WERI-Rb-1 (cell line): ENCODE data around the gene FAM53A.
"Not testable (repeated sequence)": the region's sequence is repeated elsewhere in the genome, so short reads cannot be mapped to it uniquely, and the experiment has no call there.

Source experiments
- DNase-seq: peaks from one replicate; pipeline ENCODE4 v3.0.0-alpha.2; 2020
- H3K27ac ChIP-seq: fragments of 250-450 bp; sonication (Bioruptor Pico); 2 replicates; pipeline ENCODE4 v1.5.1; 2020; ENCODE audit warnings: mild to moderate bottlenecking, moderate library complexity
- H3K27me3 ChIP-seq: fragments of 250-450 bp; sonication (Bioruptor Pico); 2 replicates; pipeline ENCODE4 v1.5.1; 2021; ENCODE audit warnings: mild to moderate bottlenecking, low read depth, moderate library complexity; ENCODE audit not compliant: insufficient read depth, severe bottlenecking
- H3K36me3 ChIP-seq: fragments of 250-450 bp; sonication (Bioruptor Pico); 2 replicates; pipeline ENCODE4 v1.5.1; 2020; ENCODE audit warnings: mild to moderate bottlenecking, moderate library complexity
- H3K4me3 ChIP-seq: 2 replicates; pipeline ENCODE4 v1.5.1; 2011; ENCODE audit warnings: low read depth, mild to moderate bottlenecking, control low read depth, low read length
- H3K9me3 ChIP-seq: fragments of 250-450 bp; sonication (Bioruptor Pico); 2 replicates; pipeline ENCODE4 v1.5.1; 2021; ENCODE audit warnings: mild to moderate bottlenecking, moderate library complexity; ENCODE audit not compliant: severe bottlenecking
- TF ChIP-seq, protein P1 (sequence below): IDR thresholded peaks from 2 replicates; pipeline ENCODE4 v1.5.1; 2011; ENCODE audit warnings: low read depth, mild to moderate bottlenecking, control low read depth, inconsistent platforms, low read length

Gene FAM53A

DNA sequence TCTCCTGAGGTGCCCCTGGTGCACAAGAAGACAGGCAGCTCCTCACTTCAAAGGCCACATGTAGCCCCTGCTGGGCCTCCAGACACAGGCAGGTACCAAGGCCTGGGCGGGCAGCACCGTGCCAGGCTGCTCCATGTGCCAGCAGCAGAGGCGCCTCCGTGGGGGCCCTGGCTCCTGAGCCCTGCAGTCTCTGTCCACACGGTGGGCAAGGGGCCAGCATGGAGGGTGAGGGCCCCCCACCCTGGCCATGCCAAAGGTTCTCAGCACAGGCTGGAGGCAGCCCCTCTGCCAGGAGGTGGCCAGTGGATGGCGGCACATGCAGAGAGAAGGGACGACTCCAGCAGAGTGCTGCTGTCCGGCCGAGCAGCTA, 72.6 kb downstream of the FAM53A start:
- Histone ChIP-seq H3K27me3 (no peaks in the 10 kb centered on the region), H3K27ac (no peak overlapping the region; the same call in 1 of the 2 replicates), H3K36me3 (no peaks in the 10 kb centered on the region), H3K4me3 (no peak overlapping the region), H3K9me3 (no peaks in the 10 kb centered on the region)
- TF ChIP-seq, protein P1, sequence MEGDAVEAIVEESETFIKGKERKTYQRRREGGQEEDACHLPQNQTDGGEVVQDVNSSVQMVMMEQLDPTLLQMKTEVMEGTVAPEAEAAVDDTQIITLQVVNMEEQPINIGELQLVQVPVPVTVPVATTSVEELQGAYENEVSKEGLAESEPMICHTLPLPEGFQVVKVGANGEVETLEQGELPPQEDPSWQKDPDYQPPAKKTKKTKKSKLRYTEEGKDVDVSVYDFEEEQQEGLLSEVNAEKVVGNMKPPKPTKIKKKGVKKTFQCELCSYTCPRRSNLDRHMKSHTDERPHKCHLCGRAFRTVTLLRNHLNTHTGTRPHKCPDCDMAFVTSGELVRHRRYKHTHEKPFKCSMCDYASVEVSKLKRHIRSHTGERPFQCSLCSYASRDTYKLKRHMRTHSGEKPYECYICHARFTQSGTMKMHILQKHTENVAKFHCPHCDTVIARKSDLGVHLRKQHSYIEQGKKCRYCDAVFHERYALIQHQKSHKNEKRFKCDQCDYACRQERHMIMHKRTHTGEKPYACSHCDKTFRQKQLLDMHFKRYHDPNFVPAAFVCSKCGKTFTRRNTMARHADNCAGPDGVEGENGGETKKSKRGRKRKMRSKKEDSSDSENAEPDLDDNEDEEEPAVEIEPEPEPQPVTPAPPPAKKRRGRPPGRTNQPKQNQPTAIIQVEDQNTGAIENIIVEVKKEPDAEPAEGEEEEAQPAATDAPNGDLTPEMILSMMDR = no peak
- no peak for DNase-seq

DNA sequence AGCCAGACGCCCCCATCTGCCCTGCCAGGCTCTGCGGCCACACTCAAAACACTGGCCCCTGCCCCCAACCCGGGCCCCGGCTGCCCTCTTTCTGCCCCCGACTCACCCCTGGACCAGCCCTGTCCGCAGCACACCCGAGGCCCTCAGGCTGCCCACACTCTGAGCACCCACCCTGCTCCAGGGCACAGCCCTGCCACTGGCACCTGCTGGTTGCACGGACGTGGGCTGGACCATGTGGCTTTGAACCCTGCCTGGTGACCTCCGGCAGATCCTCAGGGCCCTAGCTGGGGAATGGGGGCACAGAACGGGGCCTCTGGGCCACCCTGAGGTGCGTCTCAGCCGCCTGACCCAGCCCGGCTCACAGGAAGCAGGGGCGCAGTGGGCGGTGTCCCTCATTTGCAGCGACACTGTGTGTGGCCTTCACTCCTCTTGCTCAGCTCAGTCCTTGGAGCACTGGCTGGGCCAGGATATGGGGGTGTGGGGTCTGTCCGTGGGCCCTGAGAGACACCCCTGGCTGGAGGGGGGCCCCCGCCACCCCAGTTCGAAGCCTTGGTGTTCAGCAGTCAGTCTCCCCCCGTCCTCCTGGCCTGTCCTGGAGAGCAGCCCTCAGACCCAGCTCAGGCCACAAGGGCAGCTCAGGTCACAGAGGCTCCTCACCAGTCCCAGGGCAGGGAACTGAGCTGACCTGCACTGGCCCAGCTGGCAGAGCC, 73.2 kb downstream of the FAM53A start:
- TF ChIP-seq, protein P1 = no peak
- Histone ChIP-seq H3K4me3 (no peak overlapping the region), H3K27ac (peak overlapping the region; percentile 14; the same call in 1 of the 2 replicates), H3K27me3 (no peaks in the 10 kb centered on the region), H3K9me3 (no peaks in the 10 kb centered on the region), H3K36me3 (no peaks in the 10 kb centered on the region)
- DNase-seq = peak; percentile 66

DNA sequence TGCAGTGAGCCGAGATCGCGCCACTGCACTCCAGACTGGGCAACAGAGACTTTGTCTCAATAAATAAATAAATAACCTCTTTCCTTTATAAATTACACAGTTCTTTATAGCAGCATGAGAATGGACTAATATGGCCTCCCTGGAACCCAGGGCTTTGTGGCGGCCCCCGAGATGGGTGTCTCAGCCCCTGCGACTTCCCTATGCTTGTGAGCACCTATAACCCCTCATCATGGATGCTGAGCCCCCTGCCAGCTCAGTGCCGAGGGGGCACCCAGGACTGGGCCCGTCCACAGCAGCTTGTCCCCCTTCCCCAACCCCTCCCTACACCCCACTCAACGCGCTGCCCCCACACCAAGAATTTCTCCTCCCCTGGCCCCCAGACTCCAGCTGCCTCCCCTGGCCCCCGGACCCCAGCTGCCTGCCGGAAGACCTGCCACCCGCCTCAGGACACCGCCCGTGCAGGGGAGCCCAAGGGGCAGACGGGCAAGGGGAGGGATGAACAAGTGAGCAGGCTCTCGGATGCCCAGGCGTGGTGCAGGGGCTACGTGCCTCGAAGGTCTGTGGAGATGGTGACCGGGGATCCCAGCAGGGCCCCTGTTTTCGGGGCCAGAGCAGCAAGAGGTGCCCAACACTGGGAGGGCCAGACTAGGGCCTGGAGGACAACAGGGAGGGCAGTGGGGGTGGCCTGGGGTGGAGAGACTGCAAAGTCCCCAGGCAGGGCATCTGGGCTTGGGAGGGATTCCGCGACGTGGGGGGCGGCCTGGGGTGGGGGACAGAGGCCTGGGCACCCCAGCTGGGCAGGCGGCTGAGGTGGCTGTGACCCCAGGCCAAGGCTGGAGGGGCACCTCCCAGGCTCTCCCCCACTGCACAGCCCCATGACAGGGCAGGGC, 74.0 kb downstream of the FAM53A start:
- TF ChIP-seq, protein P1 = no peak
- no peaks in the 10 kb centered on the region for H3K27me3 ChIP-seq
- no peak overlapping the region for H3K4me3 ChIP-seq
- no peaks in the 10 kb centered on the region for H3K36me3 ChIP-seq
- peak overlapping the region; percentile 40 for H3K27ac ChIP-seq
- H3K9me3 ChIP-seq = no peaks in the 10 kb centered on the region
- DNase-seq = no peak

DNA sequence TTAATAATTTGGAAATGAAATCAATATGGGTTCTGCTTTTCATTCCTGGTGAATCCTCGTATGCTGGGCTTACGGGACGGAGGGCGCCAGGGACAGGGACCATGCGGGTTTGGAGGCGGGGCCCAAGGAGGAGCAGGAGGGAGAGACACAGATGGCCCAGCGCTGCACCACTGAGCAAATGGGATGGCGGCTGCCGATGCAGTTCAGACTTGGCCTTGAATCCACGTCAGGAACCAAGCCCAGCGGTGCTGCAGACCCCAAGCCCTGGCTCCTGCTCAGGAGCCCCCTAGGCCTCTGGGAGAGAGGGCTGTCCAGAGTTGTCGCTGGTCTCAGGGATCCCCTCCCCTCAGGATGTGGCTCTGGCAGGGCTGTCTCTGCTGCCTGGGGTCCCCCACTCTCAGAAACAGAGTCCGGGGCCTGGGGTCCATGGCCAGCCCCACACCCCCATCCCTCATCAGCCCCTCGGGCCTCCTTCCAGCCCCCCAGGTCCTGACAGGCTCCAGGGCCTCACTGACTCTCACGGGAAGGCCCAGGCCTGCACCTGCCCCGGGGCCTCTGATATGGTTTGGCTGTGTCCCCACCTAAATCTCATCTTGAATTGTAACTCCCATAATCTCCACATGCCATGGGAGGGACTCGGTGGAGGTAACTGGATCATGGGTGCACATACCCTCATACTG, 75.2 kb downstream of the FAM53A start:
- Histone ChIP-seq H3K27me3 (no peaks in the 10 kb centered on the region), H3K9me3 (no peaks in the 10 kb centered on the region), H3K36me3 (no peaks in the 10 kb centered on the region), H3K4me3 (no peak overlapping the region), H3K27ac (peak overlapping the region; percentile 40)
- peak; percentile 73 for DNase-seq
- TF ChIP-seq, protein P1 = no peak

DNA sequence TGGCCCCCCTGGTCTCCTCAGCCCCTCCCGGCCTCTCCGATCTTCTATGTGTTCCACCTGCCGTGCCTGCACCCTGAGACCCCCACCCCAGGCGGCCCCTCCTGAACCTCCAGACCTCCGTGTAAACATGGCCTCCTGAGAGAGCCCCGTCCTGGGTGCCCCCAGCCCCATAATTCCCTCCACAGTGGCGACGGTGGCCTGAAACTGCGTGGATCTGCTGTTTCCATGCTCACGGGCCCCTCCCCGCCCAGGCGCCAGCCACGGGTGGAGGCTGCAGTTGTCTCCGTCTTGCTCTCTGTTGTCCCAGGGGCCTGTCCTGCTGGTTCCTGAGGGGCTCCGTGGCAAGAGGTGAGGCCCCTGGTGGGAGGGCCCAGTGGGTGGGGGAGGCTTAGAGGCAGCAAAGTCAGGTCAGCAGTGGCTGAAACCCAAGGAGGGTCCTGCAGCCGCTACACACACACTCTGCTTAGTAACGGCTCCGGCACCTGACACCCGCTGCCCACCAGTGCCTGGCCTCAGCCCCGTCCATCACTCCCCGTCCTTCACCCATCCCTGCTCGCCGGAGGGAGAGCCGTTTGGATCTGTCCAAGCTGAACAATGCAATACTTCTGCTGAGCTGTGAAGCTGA, 75.8 kb downstream of the FAM53A start:
- no peaks in the 10 kb centered on the region for H3K9me3 ChIP-seq
- TF ChIP-seq, protein P1 = no peak
- peak overlapping the region; percentile 40 for H3K27ac ChIP-seq
- no peaks in the 10 kb centered on the region for H3K36me3 ChIP-seq
- H3K27me3 ChIP-seq = no peaks in the 10 kb centered on the region
- no peak for DNase-seq
- H3K4me3 ChIP-seq = no peak overlapping the region

DNA sequence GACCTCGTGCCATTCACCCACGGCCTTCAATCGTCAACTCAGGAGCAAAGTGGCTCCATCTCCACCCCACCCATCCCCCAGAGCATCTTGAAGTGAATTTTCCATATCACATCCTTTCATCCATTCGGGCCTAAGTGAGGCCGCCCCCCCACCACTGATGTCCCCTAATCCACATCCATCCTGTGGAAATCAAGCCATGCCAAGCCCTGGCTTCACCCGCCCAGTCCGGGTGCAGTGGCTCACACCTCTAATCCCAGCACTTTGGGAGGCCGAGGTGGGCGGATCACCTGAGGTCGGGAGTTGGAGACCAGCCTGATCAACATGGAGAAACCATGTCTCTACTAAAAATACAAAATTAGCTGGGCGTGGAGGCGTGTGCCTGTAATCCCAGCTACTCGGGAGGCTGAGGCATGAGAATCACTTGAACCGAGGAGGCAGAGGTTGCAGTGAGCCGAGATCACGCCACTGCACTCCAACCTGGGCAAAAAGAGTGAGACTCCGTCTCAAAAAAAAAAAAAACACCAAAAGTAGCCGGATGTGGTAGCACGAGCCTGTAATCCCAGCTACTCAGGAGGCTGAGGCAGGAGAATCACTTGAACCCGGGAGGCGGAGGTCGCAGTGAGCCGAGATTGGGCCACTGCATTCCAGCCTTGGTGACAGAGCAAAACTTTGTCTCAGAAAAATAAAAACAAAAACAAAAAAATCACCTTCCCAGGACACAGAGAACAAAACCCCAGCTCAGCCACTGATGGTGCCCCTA, 76.5 kb downstream of the FAM53A start:
- H3K27ac ChIP-seq, H3K4me3 ChIP-seq, DNase-seq, H3K27me3 ChIP-seq, H3K9me3 ChIP-seq, H3K36me3 ChIP-seq: not testable (repeated sequence)
